Measurements from ENCODE around the gene MEF2B. TPM values are rescaled to one million over a fixed set of nuclear protein-coding genes. Genes with fewer than 3 reads are reported as not detected.
A peak's percentile ranks its signal among the peaks of the same experiment; 100 is the strongest.

MEF2B gene
- total and polyA plus RNA-seq, 10 donors: 2.2 to 15.5 (median 3.4) TPM

DNA sequence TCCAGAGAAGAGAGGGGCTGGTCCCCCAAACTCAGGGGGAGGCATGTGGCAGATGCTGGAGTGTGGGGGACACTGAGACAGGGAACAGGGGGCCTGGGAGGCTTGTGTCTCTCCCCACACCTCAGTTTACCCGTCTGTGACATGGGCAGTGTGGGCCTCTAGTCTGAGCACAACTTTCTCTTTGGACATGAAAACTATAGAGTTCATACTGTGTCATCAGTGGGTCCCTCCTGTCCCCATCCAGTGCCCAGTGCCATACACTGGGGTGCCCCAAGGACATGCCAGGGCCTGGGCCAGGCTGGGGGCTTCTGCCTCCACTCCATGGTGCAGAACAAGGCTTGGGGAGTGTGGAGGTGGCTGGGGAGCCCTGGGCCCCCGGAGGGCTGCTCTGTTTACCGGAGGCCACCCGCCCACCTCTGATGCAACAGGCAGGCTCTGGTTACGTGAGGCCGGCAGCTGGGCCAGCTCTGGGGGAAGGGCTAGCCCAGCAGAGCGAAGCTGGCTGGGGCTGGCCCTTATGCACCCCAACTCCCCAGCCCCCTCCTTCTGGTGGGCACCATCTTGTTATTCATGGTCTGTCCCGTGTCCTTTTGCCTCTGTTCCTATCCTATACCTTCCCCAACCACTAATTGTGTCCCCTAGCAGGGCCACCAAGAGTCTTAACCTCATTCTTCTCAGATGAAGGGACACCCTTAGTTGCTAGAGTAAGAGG, 1.9 kb upstream of the MEF2B start:
- H3K27ac ChIP-seq: peak overlapping the region in 2 of 8 donors; percentile 42 to 69
- H3K27me3 ChIP-seq (replicated peaks in 1 of 7): peaks cover 0 to 19% (median 0%) of the 10 kb centered on the region in 7 donors
- peaks cover 0 to 59% (median 21%) of the 10 kb centered on the region in 6 donors for H3K4me1 ChIP-seq
- no peaks in the 10 kb centered on the region for H3K9me3 ChIP-seq
- intact Hi-C loops (cut with DNase I; ENCODE audit: low total_unique reads): no loop called here
- peaks cover 0 to 39% (median 5%) of the 10 kb centered on the region in 6 donors for H3K36me3 ChIP-seq
- WGBS, 5 donors: 35 to 70% (median 60%) methylated on average over 5 to 8 of the region's 8 CpGs
- TF ChIP-seq POLR2AphosphoS5 (IDR thresholded peaks at IDR 0.05): peak in 1 of 3 donors; percentile 63
- TF ChIP-seq POLR2A (IDR thresholded peaks at IDR 0.05): no peak
- DNase-seq: no peak
- H3K4me3 ChIP-seq: no peak overlapping the region

DNA sequence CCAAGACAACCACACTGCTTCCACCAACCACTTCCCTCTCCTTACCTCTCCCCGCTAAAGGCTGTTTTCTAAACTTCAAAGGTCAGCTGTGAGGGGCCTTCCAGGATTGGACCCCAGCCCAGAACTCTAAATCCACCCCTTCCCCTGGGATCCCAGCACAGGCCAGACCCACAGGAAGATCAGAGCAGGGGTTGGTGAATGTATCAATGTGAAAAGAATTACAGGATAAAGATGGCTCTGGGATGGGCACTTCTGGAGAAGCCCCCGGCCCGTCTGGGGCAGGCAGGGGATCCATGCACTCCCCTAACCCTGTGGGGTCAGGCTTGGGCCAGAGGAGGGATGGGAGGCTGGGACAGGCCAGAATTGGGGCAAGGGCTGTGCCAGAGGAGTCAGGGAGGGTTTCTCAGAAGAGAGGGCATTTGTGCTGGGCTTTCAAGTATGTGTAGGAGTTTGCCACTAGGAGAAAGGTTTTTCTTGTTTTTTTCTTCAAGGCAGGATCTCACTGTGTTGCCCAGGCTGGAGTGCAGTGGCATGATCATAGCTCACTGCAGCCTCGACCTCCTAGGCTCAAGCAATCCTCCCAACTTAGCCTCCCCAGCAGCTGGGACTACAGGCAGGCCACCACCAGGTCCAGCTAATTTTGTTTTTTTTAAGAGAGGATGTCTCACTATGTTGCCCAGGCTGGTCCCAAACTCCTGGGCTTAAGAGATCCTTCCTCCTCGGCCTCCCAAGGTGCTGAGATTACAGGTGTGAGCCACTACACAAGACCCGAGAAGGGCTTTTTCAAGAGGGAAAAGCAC, 1.0 kb upstream of the MEF2B start:
- intact Hi-C loops (cut with DNase I; ENCODE audit: low total_unique reads): no loop called here
- TF ChIP-seq POLR2AphosphoS5 (IDR thresholded peaks at IDR 0.05) (no peak), POLR2A (IDR thresholded peaks at IDR 0.05) (no peak)
- TF ChIP-seq, protein P1, sequence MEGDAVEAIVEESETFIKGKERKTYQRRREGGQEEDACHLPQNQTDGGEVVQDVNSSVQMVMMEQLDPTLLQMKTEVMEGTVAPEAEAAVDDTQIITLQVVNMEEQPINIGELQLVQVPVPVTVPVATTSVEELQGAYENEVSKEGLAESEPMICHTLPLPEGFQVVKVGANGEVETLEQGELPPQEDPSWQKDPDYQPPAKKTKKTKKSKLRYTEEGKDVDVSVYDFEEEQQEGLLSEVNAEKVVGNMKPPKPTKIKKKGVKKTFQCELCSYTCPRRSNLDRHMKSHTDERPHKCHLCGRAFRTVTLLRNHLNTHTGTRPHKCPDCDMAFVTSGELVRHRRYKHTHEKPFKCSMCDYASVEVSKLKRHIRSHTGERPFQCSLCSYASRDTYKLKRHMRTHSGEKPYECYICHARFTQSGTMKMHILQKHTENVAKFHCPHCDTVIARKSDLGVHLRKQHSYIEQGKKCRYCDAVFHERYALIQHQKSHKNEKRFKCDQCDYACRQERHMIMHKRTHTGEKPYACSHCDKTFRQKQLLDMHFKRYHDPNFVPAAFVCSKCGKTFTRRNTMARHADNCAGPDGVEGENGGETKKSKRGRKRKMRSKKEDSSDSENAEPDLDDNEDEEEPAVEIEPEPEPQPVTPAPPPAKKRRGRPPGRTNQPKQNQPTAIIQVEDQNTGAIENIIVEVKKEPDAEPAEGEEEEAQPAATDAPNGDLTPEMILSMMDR (IDR thresholded peaks at IDR 0.05 in 8 of 11, conservative IDR thresholded peaks at IDR 0.05 in 3 of 11): no peak
- H3K36me3 ChIP-seq: peaks cover 0 to 34% (median 0%) of the 10 kb centered on the region in 6 donors
- DNase-seq: no peak
- 80 to 89% (median 86%) methylated on average over 6 of the region's 6 CpGs for whole genome bisulfite sequencing, 5 donors
- peak overlapping the region in 2 of 8 donors; percentile 42 to 69 for H3K27ac ChIP-seq
- peaks cover 0 to 19% (median 0%) of the 10 kb centered on the region in 7 donors for H3K27me3 ChIP-seq (replicated peaks in 1 of 7)
- H3K4me3 ChIP-seq: no peak overlapping the region
- no peaks in the 10 kb centered on the region for H3K9me3 ChIP-seq
- peaks cover 0 to 59% (median 21%) of the 10 kb centered on the region in 6 donors for H3K4me1 ChIP-seq

DNA sequence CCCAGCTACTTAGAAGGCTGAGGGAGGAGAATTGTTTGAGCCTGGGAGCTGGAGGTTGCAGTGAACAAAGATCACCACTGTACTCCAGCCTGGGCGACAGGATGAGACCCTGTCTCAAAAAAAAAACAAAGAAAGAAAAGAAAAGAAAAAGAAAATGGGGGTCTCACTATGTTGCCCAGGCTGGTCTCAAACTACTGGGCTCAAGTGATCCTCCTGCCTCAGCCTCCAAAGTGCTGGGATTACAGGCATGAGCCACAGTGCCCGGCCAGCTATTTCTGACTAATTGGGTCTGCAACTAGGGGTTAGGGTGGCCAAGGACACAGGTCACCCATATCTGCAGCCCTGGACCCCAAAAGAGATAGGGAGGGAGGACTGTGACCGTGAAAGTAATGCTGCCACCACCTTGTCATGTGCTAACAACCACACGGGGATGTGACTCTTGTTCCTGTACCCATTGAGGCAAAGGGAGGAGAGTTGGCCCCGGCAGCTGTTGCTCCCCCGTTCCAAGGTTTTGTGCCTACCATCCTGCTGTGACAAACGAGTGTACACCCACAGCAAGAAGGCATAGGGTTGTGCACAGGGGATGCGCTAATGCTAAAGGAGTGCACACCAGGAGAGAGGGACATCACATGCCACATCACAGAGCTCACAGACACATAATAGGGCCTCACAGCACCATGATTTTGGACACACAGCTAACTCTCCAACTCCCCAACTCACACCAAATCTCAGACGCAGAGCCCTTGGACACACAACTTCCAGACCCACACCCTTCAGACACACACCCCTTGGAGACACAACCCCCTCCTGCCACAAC, 619 bp downstream of the MEF2B start:
- Histone ChIP-seq H3K4me3 (peak overlapping the region in 3 of 8 donors; percentile 17 to 62 (median 34)), H3K4me1 (peaks cover 0 to 49% (median 15%) of the 10 kb centered on the region in 6 donors), H3K27ac (no peak overlapping the region), H3K36me3 (peaks cover 0 to 40% (median 0%) of the 10 kb centered on the region in 6 donors), H3K9me3 (no peaks in the 10 kb centered on the region), H3K27me3 (replicated peaks in 1 of 7) (peaks cover 0 to 19% (median 0%) of the 10 kb centered on the region in 7 donors)
- 67 to 86% (median 77%) methylated on average over 9 of the region's 9 CpGs for WGBS, 5 donors
- DNase-seq: no peak
- TF ChIP-seq POLR2AphosphoS5 (IDR thresholded peaks at IDR 0.05) (no peak), POLR2A (IDR thresholded peaks at IDR 0.05) (no peak)
- TF ChIP-seq, protein P1 (IDR thresholded peaks at IDR 0.05 in 8 of 11, conservative IDR thresholded peaks at IDR 0.05 in 3 of 11): no peak
- intact Hi-C loops (cut with DNase I; ENCODE audit: low total_unique reads): no loop called here

DNA sequence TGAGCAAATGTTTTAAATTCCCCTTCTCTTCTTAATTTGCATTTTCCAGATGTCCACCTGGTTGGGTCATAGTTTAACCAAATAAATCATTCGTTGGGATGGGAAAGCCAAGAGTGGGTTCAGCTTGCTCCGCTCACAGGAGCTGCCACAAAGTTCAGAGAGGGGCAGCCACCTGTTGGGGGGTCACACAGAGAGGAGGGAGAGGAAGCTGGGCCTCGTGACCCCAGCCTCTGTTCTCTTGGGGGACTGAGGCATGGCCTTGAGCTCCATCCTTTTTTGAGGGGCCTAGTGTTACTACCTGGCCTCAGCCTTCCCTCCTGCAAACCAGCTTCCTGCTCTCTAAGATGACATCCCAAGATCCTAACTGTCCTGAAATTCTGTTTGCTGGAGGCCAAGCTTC, 2.5 kb downstream of the MEF2B start:
- 75 to 88% (median 81%) methylated on average over 3 of the region's 3 CpGs for WGBS, 5 donors
- Histone ChIP-seq H3K9me3 (no peaks in the 10 kb centered on the region), H3K27me3 (replicated peaks in 1 of 7) (peaks cover 0 to 19% (median 0%) of the 10 kb centered on the region in 7 donors), H3K36me3 (peaks cover 0 to 37% (median 0%) of the 10 kb centered on the region in 6 donors), H3K27ac (no peak overlapping the region), H3K4me1 (peaks cover 0 to 37% (median 15%) of the 10 kb centered on the region in 6 donors), H3K4me3 (no peak overlapping the region)
- no peak for DNase-seq
- TF ChIP-seq, protein P1 (IDR thresholded peaks at IDR 0.05 in 8 of 11, conservative IDR thresholded peaks at IDR 0.05 in 3 of 11): no peak
- TF ChIP-seq POLR2AphosphoS5 (IDR thresholded peaks at IDR 0.05): no peak
- TF ChIP-seq POLR2A (IDR thresholded peaks at IDR 0.05): no peak
- intact Hi-C loops (cut with DNase I; ENCODE audit: low total_unique reads): no loop called here

All from spleen (tissue), 11 donors.